Hematopoietic multipotent progenitor cell treated with erythropoietin and hydrocortisone succinate and interleukin-3 and kit ligand, for 8 days (in vitro differentiated cells): ENCODE results near the gene SPPL2A.
"Not testable (repeated sequence)": the region's sequence is repeated elsewhere in the genome, so short reads cannot be mapped to it uniquely, and the experiment has no call there.

Source experiments
- DNase-seq: peaks from one replicate; pipeline ENCODE4 v3.0.0-alpha.2; 2015

The SPPL2A gene

GRCh38 chr15:50764461-50765194, 878 bp downstream of the SPPL2A start:
- peak; percentile 32 for DNase-seq

DNA sequence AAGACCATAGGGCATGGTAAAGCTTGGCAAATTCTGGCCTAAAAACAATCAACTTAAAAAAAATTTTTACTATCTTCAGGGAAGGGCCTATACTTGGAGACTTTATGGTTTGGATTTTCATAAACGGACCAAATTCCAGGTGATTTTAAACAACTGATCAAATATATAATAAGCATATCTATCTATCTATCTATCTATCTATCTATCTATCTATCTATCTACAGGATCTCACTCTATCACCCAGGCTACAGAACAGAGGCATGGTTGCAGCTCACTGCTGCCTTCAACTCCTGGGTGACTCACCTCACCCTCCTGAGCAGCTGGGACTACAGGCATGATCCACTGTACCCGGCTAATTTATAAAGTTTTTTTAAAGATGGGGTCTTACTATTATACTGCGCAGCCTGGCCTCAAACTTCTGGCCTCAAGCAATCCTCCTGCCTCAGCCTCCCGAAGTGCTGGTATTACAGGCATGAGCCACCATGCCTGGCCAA, 6.7 kb downstream of the SPPL2A start:
- DNase-seq: no peak

- peak; percentile 95 for DNase-seq
These were observed 12.0 kb downstream of the SPPL2A start for GRCh38 chr15:50753463-50753862.

- DNase-seq: no peak
These were observed 14.1 kb downstream of the SPPL2A start for GRCh38 chr15:50751394-50751793.

GRCh38 chr15:50750227-50750705, 15.2 kb downstream of the SPPL2A start:
- DNase-seq: no peak

GRCh38 chr15:50747523-50747922, 18.0 kb downstream of the SPPL2A start:
- no peak for DNase-seq

GRCh38 chr15:50744601-50745000, 20.9 kb downstream of the SPPL2A start:
- no peak for DNase-seq

DNA sequence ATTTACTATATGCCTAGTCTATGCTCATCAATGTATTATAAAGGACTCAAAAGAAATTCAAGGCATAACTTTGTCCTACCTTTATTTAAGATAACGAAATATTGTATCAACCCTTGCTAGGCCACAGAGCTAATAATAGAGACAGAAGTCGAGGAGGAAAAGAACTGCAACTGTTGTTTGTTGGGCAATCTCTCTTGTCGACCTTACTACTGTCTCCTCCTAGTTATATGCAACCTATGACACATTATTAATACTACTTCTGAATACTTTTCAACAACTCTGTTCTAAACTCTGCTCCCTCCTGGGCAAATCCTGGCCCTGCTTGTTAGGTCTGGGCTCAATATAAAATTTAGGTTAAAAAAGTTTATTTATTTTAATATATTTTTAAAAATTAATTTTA, 24.6 kb downstream of the SPPL2A start:
- DNase-seq: no peak

- no peak for DNase-seq
These were observed 28.7 kb downstream of the SPPL2A start for GRCh38 chr15:50736823-50737222.

DNA sequence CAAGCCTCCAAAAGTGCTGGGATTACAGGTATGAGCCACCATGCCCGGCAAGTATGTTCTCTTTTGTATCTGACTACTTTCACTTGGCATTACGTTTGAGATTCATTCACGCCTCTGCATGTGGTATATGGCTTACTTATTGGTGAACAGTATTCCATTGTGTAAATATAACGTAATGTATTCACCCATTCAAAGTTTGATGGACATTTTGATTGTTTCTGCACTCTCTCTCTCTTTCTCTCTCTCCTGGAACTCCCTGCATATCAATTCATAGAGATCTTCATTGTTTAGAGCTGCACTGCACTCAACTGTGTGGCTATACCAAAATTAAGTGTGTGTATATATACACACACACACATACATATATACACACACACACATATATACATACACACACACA, 30.4 kb downstream of the SPPL2A start:
- DNase-seq: no peak

- DNase-seq: no peak
These were observed 39.2 kb downstream of the SPPL2A start for GRCh38 chr15:50726315-50726714.

- no peak for DNase-seq
These were observed 46.8 kb downstream of the SPPL2A start for GRCh38 chr15:50718700-50719125.

DNA sequence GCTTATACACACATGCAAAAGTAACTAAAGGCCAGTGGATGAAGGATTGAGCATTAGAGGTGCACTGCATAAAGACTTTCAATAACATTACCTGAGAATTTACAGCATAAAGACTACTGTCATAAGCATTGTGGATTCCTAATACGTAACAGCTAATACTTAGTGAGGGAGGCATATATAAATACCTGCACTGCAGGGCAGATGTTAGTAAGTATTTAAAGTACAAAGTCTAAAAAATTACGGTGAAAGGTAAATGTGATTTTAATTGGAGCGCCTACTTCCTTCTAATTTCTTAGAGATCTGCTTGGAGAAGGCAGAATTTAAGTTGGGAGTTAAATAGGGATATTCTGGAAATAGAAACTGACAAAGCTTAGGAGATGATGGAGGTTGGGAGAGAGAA, 53.5 kb downstream of the SPPL2A start:
- no peak for DNase-seq

DNA sequence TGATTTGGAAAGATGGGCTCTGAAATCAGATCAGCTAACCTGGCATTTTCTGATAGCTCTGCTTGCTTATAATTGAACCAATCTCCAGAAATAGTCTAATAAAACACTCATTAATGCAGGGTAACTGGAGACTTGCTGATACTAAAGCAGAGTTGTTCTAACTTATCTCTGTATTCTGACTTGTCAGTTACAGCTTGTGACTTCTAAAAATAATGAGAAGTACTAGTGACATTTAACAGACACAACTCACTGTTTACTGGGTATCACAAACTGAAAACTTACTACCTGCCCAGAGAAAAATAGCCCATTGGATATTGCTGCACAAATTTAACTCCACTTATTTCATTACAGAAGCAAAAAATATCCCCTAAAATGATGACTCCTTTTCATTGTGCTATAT, 54.9 kb downstream of the SPPL2A start:
- no peak for DNase-seq

DNA sequence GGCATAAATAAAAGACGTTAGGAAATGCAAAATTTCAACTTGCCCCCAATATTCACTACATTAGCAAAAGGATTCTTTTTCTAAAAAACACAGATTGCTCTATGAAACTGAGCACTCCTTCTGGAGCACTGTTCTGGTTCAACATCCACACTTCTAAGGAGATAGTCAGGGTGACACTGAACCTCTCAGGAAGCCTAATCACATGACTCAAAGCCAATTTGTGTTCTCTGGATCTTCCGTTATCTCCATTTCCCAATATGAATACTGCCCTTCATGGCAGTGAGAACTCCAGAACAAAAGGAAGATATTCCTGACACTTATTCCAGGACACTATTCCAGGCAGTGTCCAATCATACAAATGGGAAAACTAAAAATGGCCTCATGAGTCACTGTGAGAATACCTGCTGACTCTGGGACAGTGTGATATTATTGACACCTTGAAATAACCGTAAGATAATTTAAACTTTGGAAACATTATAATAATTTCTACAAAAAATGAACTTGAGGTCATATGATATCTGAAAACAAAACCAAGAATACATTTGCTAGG, 57.6 kb downstream of the SPPL2A start:
- DNase-seq: no peak

- DNase-seq: no peak
These were observed 62.7 kb downstream of the SPPL2A start for GRCh38 chr15:50702762-50703334.

DNA sequence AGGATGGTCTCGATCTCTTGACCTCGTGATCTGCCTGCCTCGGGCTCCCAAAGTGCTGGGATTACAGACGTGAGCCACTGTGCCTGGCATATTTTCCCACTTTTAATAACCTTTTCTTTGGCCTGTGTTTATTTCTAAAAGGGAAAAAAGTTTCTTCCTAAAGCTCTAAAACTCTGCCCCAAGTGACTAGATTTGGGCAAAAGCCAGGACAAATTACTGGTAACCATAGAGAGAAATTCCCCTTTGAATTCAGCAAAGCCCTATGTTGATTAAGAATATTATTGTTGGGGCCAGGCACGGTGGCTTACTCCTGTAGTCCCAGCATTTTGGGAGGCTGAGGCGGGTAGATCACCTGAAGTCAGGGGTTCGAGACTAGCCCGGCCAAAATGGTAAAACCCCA, 67.4 kb downstream of the SPPL2A start:
- no peak for DNase-seq

DNA sequence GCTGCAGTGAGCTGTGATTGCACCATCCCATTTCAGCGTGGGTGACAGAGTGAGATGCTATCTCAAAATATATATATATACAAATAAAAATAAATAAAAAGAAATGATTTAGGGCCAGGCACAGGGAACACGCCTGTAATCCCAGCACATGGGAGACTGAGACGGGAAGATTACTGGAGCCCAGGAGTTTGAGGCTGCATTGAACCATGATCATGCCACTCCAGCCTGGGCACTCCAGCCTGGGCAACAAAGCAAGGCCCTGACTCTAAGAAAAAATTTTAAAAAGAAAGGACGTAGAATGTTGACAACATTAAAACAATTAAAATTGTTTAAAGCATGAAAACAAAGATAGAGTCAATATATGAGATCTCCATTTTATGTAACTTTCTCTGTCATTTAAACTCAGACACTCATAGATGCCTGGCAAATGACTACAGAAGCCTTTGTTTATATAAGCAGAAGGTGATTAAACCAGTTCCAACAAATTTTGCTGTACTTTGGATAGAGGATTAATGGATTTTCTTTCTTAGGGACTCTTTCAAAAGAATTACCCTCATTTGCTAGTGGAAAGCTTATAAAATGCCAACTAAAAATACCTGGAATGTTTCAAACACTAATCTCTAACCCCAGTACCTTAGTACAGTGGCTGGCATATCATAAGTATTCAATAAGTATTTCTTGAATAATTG, 68.3 kb downstream of the SPPL2A start:
- DNase-seq: no peak

GRCh38 chr15:50694634-50695165, 70.8 kb downstream of the SPPL2A start:
- DNase-seq: not testable (repeated sequence)

GRCh38 chr15:50687302-50687902, 78.1 kb downstream of the SPPL2A start:
- no peak for DNase-seq

- DNase-seq: peak; percentile 88
These were observed 78.8 kb downstream of the SPPL2A start, which contains the start of gene TRPM7 for GRCh38 chr15:50686469-50687301. Gene TRPM7, minus strand, starts transcription at chr15:50686797. Its CDS starts 264 bp downstream, at chr15:50686533.

GRCh38 chr15:50685976-50686468, 79.5 kb downstream of the SPPL2A start:
- DNase-seq: peak; percentile 85
